Epithelial cell of proximal tubule (primary cell): ENCODE data around the gene WNT8A. TPM values are rescaled to one million over a fixed set of nuclear protein-coding genes. Genes with fewer than 3 reads are reported as not detected.
"Not testable (repeated sequence)": the region's sequence is repeated elsewhere in the genome, so short reads cannot be mapped to it uniquely, and the experiment has no call there.

Experiments
- DNase-seq: peaks from one replicate; pipeline ENCODE4 v3.0.0-alpha.2; 2011; ENCODE audit warnings: low read depth
- H3K4me3 ChIP-seq: 2 replicates; pipeline ENCODE4 v1.5.1; 2011; ENCODE audit warnings: low read depth, mild to moderate bottlenecking, low read length
- total RNA-seq: library from RNA; depleted of rRNA; stranded (reverse); fragments of >200 nt; gene quantifications from 2 replicates; pipeline ENCODE4 v1.2.3, GENCODE V29; 2015
- TF ChIP-seq, protein P1 (sequence below): conservative IDR thresholded peaks from 2 replicates; pipeline ENCODE4 v1.5.1; 2012; ENCODE audit warnings: low read depth, mild to moderate bottlenecking, low read length

Gene WNT8A
- total RNA-seq, 1 donor from 2014 or later = not detected

DNA sequence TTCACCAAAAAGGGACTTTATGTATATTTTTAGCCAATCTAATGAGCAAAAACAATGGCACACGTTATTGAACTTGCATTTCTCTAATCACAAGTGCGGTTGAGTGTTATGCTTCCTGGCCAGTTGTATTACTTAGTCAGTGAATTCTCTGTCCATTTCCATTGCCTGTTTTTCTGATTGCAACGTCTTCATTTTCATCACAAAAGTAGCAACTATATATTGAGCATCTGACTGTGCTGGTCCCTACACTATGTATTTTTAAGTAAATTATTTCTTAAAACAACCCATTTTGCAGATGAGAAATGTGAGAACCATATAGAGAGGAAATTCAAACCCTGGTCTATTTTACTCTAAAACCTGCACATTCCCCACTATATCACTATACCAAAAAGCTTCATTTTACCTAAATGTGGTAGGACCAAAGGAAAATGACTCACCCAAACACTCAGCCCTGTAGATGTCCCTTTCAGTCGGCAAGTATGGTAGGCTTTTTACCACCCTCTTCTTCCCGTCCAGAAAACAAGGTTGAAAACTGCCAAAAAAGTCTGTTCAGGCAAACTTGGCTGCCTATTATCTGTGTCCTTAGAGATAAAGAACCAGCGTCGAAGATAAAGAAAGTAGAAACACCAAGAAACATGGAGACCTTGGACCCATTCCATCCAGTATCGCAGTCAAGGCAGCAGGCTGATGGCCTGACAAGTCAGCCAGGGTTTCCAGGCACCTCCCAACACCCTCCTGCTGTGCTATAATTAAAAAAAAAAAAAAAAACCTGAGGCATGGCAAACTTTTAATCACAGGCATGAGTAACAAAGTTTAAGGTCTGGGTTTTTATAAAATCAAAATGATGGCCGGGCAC is 32.2 kb upstream of the WNT8A start:
- no peak overlapping the region for H3K4me3 ChIP-seq
- TF ChIP-seq, protein P1, sequence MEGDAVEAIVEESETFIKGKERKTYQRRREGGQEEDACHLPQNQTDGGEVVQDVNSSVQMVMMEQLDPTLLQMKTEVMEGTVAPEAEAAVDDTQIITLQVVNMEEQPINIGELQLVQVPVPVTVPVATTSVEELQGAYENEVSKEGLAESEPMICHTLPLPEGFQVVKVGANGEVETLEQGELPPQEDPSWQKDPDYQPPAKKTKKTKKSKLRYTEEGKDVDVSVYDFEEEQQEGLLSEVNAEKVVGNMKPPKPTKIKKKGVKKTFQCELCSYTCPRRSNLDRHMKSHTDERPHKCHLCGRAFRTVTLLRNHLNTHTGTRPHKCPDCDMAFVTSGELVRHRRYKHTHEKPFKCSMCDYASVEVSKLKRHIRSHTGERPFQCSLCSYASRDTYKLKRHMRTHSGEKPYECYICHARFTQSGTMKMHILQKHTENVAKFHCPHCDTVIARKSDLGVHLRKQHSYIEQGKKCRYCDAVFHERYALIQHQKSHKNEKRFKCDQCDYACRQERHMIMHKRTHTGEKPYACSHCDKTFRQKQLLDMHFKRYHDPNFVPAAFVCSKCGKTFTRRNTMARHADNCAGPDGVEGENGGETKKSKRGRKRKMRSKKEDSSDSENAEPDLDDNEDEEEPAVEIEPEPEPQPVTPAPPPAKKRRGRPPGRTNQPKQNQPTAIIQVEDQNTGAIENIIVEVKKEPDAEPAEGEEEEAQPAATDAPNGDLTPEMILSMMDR = no peak
- no peak for DNase-seq

DNA sequence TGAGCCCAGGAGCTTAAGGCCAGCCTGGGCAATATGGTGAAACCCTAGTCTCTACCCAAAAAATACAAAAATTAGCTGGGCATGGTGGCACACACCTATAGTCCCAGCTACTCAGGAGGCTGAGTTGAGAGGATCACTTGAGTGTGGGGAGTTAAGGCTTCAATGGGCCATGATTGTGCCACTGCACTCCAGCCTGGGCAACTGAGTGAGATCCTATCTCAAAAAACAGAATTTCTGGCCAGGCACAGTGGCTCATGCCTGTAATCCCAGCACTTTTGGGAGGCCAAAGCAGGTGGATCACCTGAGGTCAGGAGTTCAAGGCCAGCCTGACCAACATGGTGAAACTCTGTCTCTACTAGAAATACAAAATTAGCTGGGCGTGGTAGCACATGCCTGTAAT is 31.1 kb upstream of the WNT8A start:
- not testable (repeated sequence) for DNase-seq, H3K4me3 ChIP-seq

DNA sequence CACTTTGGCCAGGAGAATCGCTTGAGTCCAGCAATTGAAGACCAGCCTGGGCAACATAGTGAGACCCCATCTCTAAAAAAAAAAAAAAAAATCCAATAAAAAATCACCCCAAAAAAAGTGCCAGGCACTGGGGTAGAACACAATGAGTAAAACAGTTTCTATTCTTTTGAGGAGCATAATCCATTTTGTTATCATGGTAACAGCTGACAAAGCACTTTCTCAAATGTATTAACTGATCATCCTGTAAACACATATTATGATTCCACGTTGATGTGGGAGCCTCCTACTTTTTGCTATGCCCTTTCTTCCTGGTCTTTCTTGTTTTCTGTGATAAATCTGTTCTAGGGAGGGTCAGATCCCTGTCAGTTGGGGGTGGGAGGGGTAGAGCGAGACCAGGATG is 30.3 kb upstream of the WNT8A start:
- H3K4me3 ChIP-seq = no peak overlapping the region
- TF ChIP-seq, protein P1 = no peak
- no peak for DNase-seq

DNA sequence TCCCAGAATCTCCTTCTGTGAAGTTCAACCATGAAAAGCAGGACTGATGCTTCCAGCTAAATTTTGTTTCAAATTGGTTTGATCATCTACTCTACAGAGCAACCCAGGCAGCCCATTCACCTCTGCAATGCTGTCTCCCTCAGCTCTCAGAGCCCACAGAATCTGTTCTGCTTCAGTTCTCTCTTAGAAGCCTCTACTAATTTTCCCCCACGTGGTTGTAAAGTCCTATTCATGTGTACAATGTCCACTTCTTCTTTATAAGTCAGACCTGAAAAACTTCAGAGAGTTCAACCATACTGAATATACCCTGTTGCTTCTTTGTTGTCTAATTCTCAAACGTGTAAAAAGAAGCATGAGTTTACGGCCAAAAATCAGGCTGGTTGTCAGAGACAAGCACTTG is 29.6 kb upstream of the WNT8A start:
- TF ChIP-seq, protein P1 = no peak
- H3K4me3 ChIP-seq = no peak overlapping the region
- no peak for DNase-seq

DNA sequence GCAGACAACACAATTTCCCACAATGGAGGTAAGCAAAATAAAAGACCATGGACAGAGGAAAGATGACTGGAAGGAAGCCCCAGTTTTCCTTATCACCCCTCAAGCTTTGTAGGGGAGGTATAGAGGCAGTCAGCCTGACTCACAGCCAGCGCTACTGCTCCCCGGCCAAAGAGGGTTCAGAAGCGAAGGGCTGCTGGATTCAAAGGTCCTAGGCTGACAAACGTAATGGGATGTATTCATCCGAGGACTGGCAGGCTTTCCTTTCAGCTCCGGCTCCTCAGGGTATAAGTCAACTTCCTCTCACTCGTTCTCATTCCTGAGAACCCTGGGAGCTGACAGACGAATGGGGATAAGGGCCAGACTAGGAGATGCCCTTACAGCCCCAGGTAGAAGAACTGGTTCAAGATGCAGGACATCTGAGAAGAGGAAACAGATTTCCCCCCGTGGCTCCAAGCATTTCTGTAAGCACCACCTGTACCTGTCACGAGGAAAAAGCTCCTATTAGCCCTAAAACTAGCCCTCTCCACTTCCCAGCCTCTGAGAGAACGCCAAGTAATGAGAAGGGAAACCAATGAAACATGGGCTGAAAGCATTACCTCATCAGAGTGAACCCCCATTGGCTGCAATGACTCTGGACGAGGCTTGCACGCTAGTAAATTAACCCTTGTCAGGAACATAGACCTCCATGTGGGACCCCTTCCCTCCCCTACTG is 28.8 kb upstream of the WNT8A start:
- DNase-seq = no peak
- H3K4me3 ChIP-seq = peak overlapping the region; percentile 30
- TF ChIP-seq, protein P1 = no peak

DNA sequence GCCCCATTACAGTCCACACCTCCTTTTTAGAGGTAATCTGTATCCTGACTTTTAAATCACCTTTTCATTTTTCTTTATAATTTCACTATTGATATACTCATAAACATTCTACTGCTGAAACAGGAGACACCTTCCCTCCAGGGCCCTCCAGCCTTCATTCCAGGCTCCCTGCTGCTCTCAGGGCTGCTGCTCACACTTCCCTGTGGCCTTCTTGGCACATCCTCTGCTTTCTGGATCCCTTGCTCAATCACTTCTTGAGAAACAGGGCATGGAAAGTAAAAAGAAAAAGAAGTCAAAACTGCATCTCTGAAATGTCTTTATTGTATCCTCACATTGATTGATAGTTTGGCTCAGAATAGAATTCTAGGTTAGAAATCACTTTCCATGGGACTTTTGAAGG is 19.3 kb upstream of the WNT8A start:
- no peak for DNase-seq

DNA sequence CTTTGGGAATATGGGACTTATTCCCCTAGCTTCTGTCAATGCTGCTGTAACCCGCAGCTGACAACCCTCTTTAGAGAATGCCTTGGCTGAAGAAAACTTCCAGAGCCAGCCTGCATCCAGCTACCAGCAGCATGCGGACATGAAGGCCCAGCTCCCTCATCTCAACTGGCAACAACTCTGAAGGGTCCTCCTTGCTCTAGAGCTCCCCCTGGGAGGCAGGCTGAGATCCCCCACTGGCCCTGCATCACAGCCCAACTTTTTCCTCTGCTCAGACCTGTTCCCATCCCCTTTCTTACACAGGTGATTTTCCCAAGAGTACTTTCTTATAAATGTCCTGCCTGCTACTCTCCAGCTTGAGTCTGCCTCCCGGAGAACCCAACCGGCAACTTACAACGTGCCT is 18.7 kb upstream of the WNT8A start:
- TF ChIP-seq, protein P1 = peak; percentile 42
- DNase-seq = no peak
- no peak overlapping the region for H3K4me3 ChIP-seq

More for the DNA sequence above, 19.3 kb upstream of the WNT8A start:
- TF ChIP-seq, protein P1 = no peak
- H3K4me3 ChIP-seq = no peak overlapping the region
